HG03571 (cell line): ENCODE results near the gene CNPY3.

Experiments
- ATAC-seq: cut with Tn5 transposase; IDR thresholded peaks from one replicate; pipeline ENCODE4 v1.9.1; 2021; ENCODE audit not compliant: unreplicated experiment

The CNPY3 gene

DNA sequence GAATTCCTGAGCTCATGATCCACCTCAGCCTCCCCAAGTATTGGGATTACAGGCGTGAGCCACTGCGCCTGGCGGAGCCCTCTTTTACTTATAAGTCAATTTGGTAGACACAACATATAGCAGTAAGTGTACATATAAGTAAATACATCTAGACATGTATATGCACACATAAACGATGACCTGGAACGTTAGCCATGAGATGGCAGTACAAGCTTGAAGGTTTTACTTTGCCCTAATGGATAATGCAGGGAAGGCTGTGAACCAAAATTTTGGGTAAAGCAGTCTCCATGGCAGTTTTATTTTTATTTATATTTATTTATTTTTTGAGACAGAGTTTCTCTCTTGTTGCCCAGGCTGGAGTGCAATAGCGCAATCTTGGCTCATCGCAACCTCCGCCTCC is 28.8 kb downstream of the CNPY3 start:
- no peak for ATAC-seq

DNA sequence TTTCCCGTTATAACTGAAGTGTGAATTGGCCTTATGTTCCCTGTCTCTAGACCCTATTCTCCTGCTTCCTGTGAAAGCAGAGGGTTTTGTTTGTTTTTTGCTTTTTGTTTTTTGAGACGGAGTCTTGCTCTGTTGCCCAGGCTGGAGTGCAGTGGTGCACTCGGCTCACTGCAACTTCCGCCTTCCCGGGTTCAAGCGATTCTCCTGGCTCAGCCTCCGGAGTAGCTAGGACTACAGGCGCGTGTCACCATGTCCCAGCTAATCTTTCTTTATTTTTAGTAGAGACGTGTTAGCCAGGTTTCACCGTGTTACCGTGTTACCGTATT is 30.6 kb downstream of the CNPY3 start:
- ATAC-seq = no peak

DNA sequence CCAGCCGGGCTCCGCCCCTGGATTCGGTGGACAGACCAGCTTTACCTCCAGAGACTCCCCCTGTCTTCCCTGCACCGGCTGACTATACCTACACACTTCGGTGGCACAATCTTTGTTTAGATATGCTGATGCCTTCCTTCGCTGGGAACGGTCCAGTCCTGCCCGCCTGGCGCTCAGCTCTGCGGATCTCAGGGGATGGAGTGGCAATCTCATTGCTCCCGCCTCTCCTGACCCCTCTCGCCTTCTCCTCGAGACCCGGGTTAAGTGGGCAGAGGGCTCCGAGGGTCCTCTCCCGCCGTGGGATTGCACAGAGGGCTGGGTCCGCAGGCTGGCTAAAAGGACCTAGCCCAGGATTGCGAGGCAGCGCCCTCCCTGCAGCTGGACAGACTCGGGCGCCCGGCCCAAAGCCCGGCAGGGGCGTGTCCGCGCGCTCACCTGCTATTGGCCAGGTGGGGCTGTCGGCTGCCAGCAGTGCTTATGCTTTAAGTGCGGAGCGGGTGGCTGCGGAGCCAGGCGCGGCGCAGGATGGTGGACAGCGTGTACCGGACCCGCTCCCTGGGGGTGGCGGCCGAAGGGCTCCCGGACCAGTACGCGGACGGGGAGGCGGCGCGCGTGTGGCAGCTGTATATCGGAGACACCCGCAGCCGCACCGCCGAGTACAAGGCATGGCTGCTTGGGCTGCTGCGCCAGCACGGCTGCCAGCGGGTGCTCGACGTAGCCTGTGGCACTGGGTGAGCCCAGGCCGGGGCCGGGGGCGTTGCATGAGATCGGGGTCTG is 31.2 kb downstream of the CNPY3 start, which contains the start of gene GNMT:
TSS of gene GNMT (plus strand) at position 512 of the 777 bp plus-strand sequence. CDS start at position 526, 14 bp downstream.
- ATAC-seq = no peak

DNA sequence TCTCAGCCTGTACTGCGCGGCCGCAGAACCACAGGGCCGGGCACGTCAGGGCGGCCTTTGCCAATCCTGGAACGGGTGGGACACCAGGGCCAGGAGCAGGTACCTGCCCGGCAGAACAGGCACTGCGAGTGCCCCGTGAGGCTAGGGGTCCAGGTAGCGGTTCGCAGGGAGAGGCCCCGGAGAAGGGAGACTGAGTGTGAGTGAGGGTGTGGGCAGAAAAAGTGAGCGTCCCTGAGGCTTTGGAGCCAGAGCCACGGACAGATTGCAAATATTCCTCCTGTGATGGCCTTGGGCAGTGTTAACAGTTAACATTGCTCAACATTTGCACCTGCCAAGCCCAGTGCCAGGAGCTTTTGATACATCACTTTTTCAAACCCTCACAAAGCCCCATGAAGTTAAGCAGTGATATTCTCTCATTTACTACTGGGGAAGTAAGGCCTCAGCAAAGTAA is 31.8 kb downstream of the CNPY3 start:
- ATAC-seq = no peak

DNA sequence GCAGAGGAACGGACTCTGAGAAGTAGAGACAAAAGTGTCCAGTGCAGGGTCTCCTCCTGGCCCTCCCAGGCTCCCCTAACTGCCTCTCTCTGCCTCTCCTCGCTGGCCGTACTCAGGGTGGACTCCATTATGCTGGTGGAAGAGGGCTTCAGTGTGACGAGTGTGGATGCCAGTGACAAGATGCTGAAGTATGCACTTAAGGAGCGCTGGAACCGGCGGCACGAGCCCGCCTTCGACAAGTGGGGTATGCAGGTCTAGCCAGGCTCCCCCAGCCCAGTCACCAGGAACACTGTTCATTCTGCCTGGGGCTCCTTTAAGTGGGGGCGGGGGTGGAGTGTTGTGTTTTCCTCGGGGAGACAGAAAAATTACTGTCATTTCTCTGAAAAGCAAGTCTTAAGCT is 32.8 kb downstream of the CNPY3 start:
- no peak for ATAC-seq

DNA sequence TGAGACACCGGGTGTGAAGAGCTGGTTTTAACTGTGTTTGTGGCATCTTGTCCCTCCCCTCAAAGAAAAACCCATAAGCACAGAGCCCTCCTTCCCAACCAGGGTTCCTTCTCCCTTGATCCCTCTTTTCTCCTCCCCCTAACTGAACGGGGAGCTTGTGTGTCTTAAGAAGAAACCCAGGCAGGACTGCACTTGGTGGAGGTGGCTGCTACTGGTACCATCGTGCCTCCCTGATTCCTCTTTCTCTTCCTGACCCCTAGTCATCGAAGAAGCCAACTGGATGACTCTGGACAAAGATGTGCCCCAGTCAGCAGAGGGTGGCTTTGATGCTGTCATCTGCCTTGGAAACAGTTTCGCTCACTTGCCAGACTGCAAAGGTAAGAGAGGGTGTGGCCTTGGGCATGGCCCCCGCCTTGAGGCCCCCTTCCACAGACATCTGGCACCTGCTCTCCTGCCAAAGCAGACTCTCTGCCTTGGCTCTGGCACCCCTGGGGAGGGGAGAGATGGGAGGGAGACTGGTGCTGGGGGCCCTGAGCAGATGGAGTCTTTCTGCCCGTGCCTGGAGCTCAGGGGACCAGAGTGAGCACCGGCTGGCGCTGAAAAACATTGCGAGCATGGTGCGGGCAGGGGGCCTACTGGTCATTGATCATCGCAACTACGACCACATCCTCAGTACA is 33.4 kb downstream of the CNPY3 start:
- ATAC-seq = no peak

DNA sequence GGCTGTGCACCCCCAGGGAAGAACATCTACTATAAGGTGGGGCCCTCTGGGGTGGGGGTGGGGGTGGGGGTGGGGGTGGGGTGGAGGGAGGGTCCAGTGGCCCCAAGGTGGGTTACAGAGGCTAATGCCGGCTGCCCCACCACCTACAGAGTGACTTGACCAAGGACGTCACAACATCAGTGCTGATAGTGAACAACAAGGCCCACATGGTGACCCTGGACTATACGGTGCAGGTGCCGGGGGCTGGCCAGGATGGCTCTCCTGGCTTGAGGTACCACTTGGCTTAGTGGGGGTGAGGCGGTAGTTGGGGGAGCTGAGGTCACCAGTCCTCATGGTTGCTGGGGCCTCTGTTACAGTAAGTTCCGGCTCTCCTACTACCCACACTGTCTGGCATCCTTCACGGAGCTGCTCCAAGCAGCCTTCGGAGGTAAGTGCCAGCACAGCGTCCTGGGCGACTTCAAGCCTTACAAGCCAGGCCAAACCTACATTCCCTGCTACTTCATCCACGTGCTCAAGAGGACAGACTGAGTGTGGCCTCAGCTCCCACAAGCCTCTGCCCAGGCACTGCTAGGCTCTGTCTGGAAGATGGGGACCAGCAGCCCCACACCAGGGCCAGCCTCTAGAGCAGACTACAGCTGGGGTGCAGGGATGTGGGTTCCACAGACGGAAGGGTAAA is 34.0 kb downstream of the CNPY3 start:
- no peak for ATAC-seq

DNA sequence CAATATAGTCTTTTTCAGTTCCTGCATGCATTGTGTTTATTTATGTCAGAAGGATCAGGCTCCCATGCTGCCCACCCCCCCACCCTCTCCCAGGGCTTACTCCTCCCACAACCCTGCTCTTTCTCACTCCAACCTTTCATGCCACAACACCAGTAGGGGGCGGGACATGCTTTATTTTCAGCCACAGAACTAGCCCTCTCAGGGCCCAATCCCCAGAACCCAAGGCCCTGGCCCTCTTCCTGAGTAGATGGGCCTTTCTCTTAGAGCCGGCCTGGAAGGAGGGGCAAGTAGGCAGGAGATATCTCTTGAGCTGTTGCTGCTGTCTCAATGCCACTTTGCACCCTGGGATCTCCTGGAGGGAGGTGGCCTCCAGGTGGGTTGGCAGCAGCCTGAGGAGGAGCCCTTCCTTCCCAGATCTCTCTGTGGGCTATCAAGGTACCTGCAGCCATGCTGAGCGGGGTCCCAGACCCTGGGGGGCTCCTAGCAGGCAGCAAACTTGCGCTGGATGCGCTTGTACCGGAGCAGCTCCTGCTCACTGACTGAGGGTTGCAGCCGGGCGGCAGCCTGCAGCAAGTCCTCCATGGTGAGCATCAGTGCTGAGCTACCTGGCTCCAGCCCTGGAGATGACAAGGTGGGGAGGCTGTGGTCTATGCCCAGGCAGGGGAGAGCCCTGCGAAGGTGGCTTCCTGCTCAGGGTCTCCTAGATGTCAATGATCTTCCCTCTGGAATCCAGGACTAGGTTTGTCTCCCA is 34.8 kb downstream of the CNPY3 start:
- ATAC-seq = no peak

DNA sequence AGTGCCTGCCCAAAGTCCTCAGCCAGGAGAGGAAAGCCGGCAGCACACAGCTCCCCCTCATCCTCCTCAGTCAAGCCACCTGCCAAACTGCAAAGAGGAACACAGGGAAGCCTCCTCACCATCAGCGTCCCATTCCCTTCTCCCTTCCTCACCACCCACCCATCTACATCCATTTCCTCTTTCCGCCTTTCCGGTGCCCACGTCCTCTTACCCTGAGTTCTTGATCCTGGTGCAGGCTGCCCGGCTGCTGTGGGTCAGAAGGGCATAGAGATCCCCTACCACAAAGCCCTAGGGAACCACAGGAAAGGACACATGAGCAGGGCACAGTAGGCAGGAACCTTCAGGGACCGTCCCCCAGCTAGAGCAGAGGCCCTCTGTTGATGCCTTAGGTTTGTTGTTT is 37.3 kb downstream of the CNPY3 start:
- ATAC-seq = no peak

DNA sequence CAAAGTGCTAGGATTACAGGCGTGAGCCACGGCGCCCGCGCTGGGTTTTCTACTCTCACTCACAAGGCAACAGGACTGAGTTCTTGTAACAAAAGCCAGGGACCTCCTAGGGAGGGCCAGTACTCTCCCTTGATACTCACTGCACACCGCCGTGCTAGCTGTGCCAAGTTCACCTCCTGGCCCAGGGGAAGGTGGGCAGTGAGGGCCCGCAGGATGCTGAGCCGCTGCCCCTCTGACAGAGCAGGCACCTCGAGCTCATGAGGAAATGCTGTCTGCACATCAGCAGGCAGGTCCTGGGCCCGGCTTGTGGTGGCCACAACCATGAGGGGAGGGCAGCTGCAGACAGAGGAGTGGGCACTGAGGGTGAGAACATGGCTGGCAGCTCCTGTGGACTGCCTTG is 37.9 kb downstream of the CNPY3 start:
- no peak for ATAC-seq

DNA sequence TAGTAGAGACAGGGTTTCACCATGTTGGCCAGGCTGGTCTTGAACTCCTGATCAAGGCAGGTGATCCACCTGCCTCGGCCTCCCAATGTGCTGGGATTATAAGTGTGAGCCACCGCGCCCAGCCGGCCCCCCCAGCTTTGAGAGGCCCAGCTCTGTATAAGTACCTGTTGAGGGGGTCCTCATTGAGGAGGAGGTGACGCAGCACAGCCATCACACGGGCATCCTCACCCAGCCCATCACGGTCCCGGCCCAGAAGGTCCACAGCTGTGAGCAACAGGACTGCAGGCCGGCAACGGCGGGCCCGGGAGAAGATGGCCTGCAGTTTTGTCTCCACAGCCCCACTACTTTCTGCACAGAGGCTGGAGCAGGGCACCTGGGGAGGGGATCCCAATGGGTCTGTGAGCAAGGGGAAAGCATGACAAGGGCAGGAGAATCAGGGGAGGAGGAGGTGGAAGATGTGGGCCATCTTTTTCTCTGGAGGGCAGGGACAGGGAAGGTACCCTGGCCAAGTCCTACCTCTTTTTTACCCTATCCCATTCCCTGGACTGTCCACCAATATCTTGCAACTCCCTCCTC is 38.9 kb downstream of the CNPY3 start:
- ATAC-seq = no peak

DNA sequence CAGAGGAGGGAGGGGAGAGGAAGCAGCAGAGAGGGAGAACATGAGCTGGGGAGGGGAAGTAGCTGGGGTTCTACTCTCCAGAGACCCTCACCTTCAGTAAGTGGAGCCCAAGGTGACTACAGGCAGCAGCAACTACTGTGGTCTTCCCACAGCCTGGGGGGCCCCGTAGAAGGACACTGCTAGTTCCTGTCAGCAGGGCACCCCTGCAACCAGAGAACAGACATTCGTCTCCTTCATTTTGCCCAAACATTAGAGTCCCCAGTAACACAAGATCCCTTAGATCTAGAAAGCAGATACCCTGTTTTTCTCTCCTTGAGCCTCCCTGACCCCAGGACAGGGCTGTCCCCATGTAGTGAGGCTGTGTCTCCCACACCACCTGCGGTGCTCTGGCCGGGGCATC is 39.5 kb downstream of the CNPY3 start:
- no peak for ATAC-seq

DNA sequence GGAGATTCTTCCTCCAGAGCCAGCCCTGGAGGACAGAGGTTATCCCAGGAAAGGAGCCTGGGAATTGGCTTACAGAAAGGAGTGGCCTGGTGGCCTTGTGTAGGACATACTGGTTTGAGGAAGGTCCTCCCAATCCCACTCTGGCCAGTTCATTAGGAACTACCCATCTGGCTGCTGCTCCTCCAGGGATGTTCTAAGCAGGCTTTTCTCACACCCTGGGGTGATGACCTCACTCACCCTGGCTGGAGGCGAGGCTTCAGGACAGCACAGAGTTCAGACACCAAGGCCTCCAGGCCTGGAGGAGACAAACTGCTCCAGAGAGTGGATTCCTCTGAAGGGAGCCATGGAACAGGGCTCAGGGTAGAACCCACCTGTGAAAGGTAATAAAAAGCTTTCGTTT is 40.2 kb downstream of the CNPY3 start:
- ATAC-seq = no peak

DNA sequence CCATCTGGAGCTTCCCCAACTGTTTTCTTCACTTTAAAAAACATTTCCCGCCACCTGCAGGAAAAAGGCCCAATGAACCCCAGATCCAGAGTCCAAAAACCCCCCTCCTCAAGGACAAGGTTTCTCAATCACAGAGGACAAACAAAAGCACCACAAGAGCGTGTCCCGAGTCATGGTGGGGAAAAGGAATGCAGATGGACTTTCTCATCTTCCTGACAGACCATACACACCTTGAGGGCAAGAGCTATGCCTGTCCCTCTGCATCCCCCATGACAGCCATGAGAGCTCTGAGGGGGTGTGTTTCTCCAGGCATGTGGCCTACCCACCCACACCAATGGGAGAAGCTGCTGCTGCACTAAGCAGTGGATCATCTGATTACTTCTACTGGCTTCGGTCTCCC is 40.7 kb downstream of the CNPY3 start:
- no peak for ATAC-seq

DNA sequence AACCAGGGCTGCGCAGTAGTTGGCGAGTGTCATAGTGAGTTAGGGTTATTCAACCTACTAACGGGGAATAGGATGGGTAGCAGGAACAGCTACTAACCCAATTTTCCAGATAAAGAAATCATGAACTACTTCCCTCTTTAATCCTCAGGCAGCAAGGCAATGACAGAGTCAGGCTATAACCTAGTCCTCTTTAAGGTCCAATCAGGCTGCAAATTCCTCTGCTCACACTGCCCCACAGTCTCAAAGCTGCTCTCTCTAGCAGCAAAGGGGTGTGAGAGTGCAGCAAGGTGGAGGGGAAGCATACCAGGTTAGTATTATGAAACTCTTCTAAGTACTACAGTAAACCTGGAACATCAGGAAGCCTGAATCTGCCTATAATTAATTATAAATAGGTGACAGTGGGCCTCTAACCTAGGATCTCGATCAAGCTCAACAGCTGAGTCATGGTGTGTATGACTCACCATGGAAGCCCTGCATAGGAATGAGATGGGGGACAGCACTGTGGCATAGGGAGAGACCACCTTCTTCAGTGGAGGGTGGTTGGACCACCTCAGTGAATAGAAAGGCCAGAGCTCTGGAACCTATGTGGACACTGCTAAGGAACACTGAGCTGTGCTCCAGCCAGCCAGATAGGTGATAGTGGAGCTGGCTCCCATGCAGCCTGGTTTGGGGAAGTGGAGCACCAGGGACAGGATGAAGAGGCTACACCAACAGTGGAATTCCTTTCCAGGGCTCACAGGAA is 41.8 kb downstream of the CNPY3 start:
- no peak for ATAC-seq

DNA sequence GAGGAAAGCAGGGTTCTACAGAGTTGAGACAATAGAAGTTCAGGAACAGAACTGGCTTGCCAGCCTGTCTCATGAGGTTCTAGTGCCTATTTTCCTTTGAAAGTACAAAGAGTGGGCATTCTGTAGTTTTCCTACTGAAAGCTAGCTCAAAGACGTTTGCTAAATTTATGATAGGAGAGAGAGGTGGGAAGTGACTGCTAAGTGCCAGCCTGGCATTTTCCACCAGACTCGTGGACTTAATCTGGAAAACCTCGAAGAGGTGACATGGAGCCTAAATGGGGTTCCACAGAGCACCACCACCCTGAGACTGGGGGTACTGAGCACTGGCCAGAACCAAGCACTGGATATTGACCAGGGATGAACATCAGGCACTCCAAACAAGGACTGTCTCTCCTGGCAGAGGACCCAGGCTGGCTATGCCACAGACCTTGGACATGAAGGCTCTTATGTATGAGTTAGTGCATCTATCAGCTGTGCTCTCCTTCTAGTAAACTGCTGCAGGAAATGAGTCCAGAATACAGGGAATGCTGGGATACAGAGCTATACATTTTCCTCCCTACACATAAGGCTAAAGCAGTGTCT is 42.6 kb downstream of the CNPY3 start:
- ATAC-seq = no peak

DNA sequence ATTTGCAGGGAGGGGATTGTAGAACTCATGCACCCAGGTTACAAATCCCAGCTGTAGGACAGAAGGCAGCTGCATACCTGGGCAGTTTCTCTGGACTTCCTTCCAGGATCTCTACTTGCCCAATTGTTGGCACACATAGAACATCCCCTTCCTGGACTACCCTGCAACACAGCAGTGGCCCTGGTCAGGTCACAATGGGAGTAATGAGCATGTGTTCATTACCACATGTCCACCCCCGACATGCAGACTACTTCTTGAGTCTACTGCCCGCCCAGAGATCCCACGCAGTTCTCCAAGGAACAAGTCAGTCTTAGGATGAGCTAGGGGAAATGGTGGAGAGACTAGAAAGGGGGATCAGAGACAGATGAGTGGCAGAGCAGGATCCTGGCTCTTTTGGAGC is 44.6 kb downstream of the CNPY3 start:
- no peak for ATAC-seq

DNA sequence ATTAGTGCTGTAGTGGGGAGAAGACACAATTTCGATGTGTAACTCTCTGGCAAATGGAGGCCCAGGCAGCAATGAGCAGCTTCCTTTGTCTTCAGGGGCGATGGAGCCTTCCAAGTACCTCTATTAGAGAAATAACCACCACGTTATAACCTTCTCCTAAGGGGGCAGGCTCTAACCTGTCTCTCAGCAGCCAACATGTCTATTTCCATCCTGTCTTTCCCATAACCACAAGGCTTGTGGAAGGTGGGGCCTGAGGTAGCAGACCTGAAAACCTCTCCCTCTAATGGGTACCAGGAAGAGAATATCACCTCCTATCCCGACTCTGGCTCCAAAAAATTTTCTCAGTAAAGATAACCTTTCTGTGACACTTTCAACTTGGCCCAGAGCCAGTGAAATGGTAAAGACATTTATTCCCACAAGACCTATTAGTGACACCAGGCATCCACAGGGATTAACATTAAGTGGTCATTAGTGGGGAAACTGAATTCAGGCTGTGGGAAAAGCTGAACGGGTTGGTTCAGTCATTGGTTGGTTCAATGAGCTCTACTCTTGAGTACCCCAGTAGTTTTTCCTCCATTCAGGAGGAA is 45.7 kb downstream of the CNPY3 start:
- no peak for ATAC-seq

DNA sequence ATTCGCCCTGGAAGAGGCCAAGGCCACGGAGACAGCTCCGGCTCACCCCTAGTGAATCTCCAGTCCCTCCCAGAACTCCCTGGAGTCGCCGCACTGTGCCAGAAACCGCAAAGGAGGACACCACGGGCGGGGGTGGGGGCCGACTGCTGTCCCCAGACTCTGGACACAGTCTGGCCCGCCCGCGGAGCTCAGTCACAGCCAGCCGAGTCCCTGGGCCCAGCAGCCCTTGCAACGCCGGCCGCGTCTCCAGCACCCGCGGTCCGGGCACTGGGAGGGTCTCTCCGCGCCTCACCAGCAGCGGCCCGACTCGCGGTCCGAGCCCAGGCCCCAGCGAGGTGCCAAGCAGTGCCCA is 49.2 kb downstream of the CNPY3 start:
- peak; percentile 19 for ATAC-seq
